Kidney epithelial cell (primary cell): ENCODE data around the gene TMEM121. TPM values are rescaled to one million over a fixed set of nuclear protein-coding genes. Genes with fewer than 3 reads are reported as not detected.
"Not testable (repeated sequence)": the region's sequence is repeated elsewhere in the genome, so short reads cannot be mapped to it uniquely, and the experiment has no call there.

Source experiments
- DNase-seq: peaks from one replicate; pipeline ENCODE4 v3.0.0-alpha.2; 2010; ENCODE audit warnings: low read depth
- H3K27me3 ChIP-seq: 2 replicates; pipeline ENCODE4 v1.6.0; 2011; ENCODE audit warnings: low read length; ENCODE audit not compliant: control insufficient read depth, insufficient read depth
- H3K36me3 ChIP-seq: 2 replicates; pipeline ENCODE4 v1.5.1; 2011; ENCODE audit warnings: low read length; ENCODE audit not compliant: control insufficient read depth, insufficient read depth
- H3K4me3 ChIP-seq: 2 replicates; pipeline ENCODE4 v1.5.1; 2011; ENCODE audit warnings: low read depth, mild to moderate bottlenecking, control low read depth, low read length
- total RNA-seq: library from RNA; depleted of rRNA; stranded (reverse); fragments of >200 nt; gene quantifications from 2 replicates; pipeline ENCODE4 v1.2.3, GENCODE V29; 2015
- TF ChIP-seq, protein P1 (sequence below): IDR thresholded peaks from 2 replicates; pipeline ENCODE4 v1.5.1; 2011; ENCODE audit warnings: mild to moderate bottlenecking, moderate library complexity, low read length, control low read depth, inconsistent platforms; ENCODE audit not compliant: insufficient read depth, poor library complexity, severe bottlenecking

The TMEM121 gene
- total RNA-seq, 1 donor from 2014 or later, result 10.1 TPM

DNA sequence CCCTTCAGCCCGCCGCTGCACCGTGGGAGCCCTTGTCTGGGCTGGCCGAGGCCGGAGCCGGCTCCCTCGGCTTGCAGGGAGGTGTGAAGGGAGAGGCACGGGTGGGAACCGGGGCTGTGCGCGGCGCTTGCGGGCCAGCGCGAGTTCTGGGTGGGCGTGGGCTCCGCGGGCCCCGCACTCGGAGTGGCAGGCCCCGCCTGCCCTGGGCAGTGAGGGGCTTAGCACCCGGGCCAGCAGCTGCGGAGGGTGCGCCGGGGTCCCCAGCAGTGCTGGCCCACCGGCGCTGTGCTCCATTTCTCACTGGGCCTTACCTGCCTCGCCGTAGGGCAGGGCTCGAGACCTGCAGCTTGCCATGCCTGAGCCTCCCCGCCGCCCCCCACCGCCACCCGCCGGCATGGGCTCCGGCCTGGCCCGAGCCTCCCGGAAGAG lies 21.4 kb downstream of the TMEM121 start:
- H3K27me3 ChIP-seq, result no peaks in the 10 kb centered on the region
- no peak for DNase-seq
- TF ChIP-seq, protein P1, sequence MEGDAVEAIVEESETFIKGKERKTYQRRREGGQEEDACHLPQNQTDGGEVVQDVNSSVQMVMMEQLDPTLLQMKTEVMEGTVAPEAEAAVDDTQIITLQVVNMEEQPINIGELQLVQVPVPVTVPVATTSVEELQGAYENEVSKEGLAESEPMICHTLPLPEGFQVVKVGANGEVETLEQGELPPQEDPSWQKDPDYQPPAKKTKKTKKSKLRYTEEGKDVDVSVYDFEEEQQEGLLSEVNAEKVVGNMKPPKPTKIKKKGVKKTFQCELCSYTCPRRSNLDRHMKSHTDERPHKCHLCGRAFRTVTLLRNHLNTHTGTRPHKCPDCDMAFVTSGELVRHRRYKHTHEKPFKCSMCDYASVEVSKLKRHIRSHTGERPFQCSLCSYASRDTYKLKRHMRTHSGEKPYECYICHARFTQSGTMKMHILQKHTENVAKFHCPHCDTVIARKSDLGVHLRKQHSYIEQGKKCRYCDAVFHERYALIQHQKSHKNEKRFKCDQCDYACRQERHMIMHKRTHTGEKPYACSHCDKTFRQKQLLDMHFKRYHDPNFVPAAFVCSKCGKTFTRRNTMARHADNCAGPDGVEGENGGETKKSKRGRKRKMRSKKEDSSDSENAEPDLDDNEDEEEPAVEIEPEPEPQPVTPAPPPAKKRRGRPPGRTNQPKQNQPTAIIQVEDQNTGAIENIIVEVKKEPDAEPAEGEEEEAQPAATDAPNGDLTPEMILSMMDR, result no peak
- no peaks in the 10 kb centered on the region for H3K36me3 ChIP-seq
- H3K4me3 ChIP-seq, result no peak overlapping the region

GRCh38 chr14:105549481-105549880 lies 23.1 kb downstream of the TMEM121 start:
- Histone ChIP-seq H3K36me3 (no peaks in the 10 kb centered on the region), H3K4me3 (no peak overlapping the region), H3K27me3 (no peaks in the 10 kb centered on the region)
- TF ChIP-seq, protein P1, result no peak
- DNase-seq, result no peak

DNA sequence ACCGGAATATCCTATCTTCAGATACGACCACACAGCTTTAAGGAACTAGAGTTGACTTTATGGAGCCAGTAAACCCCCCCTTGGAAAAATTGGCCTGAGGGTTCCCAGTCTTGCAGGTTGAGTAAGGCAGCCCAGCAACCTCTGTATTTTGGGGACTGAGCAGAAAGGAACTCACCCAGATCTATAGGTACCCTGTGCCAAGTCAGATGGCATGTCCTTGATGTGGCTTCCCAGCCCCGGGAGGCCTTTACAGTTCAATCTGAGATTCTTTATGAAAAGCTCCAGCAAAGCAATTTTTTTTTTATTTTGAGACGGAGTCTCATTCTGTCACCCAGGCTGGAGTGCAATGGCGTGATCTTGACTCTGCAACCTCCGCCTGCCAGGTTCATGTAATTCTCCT lies 27.6 kb downstream of the TMEM121 start:
- no peak overlapping the region for H3K4me3 ChIP-seq
- H3K27me3 ChIP-seq, result no peaks in the 10 kb centered on the region
- H3K36me3 ChIP-seq, result no peaks in the 10 kb centered on the region
- TF ChIP-seq, protein P1, result no peak
- DNase-seq, result no peak

GRCh38 chr14:105554523-105554922 lies 28.1 kb downstream of the TMEM121 start:
- DNase-seq, result no peak
- Histone ChIP-seq H3K36me3 (no peaks in the 10 kb centered on the region), H3K4me3 (no peak overlapping the region), H3K27me3 (no peaks in the 10 kb centered on the region)
- TF ChIP-seq, protein P1, result no peak

DNA sequence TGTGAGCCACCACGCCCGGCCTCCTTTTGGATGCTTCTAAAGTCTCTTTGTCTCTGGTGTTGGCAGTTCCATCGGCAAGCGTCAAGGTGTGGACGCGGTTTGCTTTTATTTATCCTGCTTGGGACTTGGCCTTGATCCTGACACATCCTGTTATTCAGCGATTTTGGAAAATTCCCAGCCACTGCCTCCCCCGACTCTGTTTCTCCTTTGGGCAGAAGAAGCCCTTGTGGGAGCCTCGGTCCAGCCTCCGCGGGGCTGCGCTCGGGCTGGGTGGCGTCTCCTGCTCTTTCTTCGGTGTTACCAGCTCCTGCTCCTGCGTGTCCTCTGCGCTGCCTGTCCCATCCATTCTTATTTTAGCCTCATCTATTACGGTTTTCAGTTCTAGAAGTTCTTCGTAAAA lies 31.3 kb downstream of the TMEM121 start:
- H3K36me3 ChIP-seq, H3K4me3 ChIP-seq, DNase-seq, H3K27me3 ChIP-seq: not testable (repeated sequence)

DNA sequence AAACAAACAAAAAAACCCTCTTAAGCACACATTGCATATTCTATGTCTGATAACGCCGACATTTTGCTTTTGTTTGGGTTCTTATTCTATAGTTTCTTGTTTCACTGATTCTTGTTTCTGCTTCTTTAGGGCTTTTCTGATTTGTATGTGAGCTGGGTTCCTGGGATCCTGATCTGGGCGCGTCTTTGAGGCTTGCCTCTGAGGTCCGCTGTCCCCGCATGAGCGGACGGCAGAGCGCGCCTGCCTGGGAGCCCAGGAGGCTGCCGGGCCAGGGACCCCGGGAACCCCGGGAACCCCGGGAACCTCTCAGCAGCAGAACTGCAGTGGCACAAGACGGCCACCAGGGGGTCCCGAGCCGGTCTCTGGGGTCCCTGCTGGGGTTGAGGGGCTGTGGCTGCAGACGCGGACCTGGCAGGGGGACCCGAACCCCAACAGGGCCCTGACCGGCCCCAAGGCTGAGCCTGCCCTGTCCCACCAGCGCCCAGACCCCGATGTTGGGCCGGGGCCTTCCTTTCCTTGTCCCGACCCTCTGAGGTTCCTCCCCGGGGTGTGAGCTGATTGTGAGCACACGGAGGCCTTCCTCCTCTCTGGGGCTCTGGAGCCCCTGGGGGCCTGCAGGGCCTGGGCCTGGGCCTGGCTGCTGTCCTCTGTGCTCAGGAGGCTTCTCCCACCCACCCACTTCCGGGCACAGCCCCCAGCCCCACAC lies 32.2 kb downstream of the TMEM121 start:
- TF ChIP-seq, protein P1, result peak; percentile 2
- H3K4me3 ChIP-seq, H3K36me3 ChIP-seq, H3K27me3 ChIP-seq, DNase-seq: not testable (repeated sequence)

DNA sequence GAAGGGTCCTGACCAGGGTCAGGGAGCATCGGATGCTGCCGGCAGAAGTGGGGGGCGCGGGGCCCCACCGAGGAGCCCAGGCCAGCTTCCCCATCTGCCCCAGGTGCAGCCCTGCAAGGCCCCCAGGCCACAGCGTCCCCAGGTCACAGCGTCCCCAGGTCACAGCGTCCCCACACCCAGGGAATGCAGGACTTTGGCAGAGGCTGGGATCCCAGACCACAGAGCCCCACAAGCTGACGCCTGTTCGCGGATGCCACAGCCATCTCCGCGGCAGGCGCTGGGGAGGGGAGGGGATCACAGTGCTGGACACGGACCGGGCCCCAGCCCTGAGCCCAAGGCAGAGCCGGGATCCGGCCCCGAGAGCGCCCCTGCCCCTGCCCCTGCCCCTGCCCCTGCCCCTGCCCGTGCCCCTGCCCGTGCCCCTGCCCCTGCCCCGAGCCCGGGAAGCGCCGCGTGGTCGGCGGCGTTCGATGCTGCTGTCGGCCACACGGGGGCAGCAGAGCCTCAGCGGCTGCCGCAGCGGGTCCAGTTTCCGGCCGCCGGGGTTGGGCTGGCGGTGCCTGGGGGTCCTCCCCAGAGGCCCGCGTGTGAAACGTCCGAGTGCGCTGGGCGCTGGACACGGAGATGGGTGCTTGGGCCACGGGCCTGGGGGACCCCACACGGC lies 33.1 kb downstream of the TMEM121 start:
- not testable (repeated sequence) for DNase-seq, H3K27me3 ChIP-seq, H3K36me3 ChIP-seq, H3K4me3 ChIP-seq

GRCh38 chr14:105560048-105560669 lies 33.8 kb downstream of the TMEM121 start:
- H3K27me3 ChIP-seq, H3K36me3 ChIP-seq, DNase-seq, H3K4me3 ChIP-seq: not testable (repeated sequence)

DNA sequence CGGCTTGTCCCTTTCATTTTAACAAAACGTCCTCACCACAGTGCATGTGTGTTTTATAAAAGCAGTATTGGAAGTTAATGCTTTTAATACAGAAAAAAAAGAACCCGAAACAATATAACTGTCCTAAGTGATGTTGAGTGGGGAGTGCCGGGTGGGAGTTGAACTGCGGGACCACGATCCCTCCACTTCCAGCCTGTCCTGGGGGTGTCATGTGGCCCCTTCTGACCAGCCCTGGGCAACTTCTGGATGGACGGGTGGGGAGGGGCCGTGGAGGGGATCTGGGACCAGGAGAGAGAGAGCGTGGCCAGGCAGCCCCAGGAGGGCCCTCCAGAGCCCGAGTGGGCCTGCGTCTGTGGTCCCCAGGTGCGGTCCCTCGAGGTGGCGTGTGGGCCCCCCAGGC lies 35.0 kb downstream of the TMEM121 start:
- H3K4me3 ChIP-seq, DNase-seq, H3K27me3 ChIP-seq, H3K36me3 ChIP-seq: not testable (repeated sequence)
